HFFc6 (cell line): ENCODE measurements around the gene RTN4. TPM values are rescaled to one million over a fixed set of nuclear protein-coding genes. Genes with fewer than 3 reads are reported as not detected.

ENCODE experiments used
- DNase-seq: peaks from one replicate; pipeline ENCODE4 v3.0.0-alpha.2; 2018
- H3K27ac Mint-ChIP-seq: 2 replicates; pipeline ENCODE4 v1.8.0; 2020; ENCODE audit warnings: mild to moderate bottlenecking, mixed read lengths
- H3K27me3 Mint-ChIP-seq: 2 replicates; pipeline ENCODE4 v1.8.0; 2021; ENCODE audit warnings: mild to moderate bottlenecking, moderate library complexity, mixed read lengths; ENCODE audit not compliant: insufficient read depth
- H3K36me3 Mint-ChIP-seq: 2 replicates; pipeline ENCODE4 v1.8.0; 2021; ENCODE audit warnings: low read depth, mixed read lengths
- H3K4me1 Mint-ChIP-seq: 2 replicates; pipeline ENCODE4 v1.8.0; 2020; ENCODE audit warnings: low read depth, mixed read lengths
- H3K4me3 Mint-ChIP-seq: 2 replicates; pipeline ENCODE4 v1.8.0; 2020; ENCODE audit warnings: mild to moderate bottlenecking, moderate library complexity, mixed read lengths
- H3K9me3 Mint-ChIP-seq: 2 replicates; pipeline ENCODE4 v1.8.0; 2020; ENCODE audit warnings: mild to moderate bottlenecking, mixed read lengths
- CTCF ChIP-seq: fragments of 200-600 bp; sonication (generic); IDR thresholded peaks from 2 replicates; pipeline ENCODE4 v1.5.0; 2021; ENCODE audit warnings: antibody characterized with exemption, mild to moderate bottlenecking
- total RNA-seq, 6 experiments: library from RNA; stranded (reverse); fragmentation: NEBNext Ultra II Directional; extraction: Animal tissue kit (Norgen Biotek cat#: 25700); gene quantifications; 2 replicates in 1 of 6; 3 replicates in 5 of 6; pipeline ENCODE4 v1.2.3, GENCODE V29; 2021

Gene RTN4
- total RNA-seq, 6 experiments from 2014 or later, result 820 to 1,001 (median 831) TPM

- Mint-ChIP-seq H3K27ac (no peak overlapping the region), H3K9me3 (no peaks in the 10 kb centered on the region), H3K27me3 (peaks cover 9% of the 10 kb centered on the region), H3K4me3 (no peak overlapping the region), H3K4me1 (no peaks in the 10 kb centered on the region), H3K36me3 (no peaks in the 10 kb centered on the region)
- DNase-seq, result no peak
- TF ChIP-seq CTCF, result no peak
These were observed 118.8 kb downstream of the RTN4 start for GRCh38 chr2:54931473-54931872.

- Mint-ChIP-seq H3K27me3 (peaks cover 11% of the 10 kb centered on the region), H3K4me1 (peaks cover 6% of the 10 kb centered on the region), H3K9me3 (no peaks in the 10 kb centered on the region), H3K4me3 (no peak overlapping the region), H3K36me3 (no peaks in the 10 kb centered on the region), H3K27ac (no peak overlapping the region)
- DNase-seq, result no peak
- no peak for TF ChIP-seq CTCF
These were observed 121.5 kb downstream of the RTN4 start for GRCh38 chr2:54928719-54929118.

- peaks cover 7% of the 10 kb centered on the region for H3K4me1 Mint-ChIP-seq
- no peaks in the 10 kb centered on the region for H3K9me3 Mint-ChIP-seq
- H3K4me3 Mint-ChIP-seq, result no peak overlapping the region
- H3K27me3 Mint-ChIP-seq, result peaks cover 11% of the 10 kb centered on the region
- no peaks in the 10 kb centered on the region for H3K36me3 Mint-ChIP-seq
- TF ChIP-seq CTCF, result no peak
- no peak for DNase-seq
- no peak overlapping the region for H3K27ac Mint-ChIP-seq
These were observed 122.3 kb downstream of the RTN4 start for GRCh38 chr2:54927751-54928615.

- no peak for TF ChIP-seq CTCF
- Mint-ChIP-seq H3K4me1 (peaks cover 7% of the 10 kb centered on the region), H3K27me3 (peaks cover 12% of the 10 kb centered on the region), H3K27ac (no peak overlapping the region), H3K4me3 (no peak overlapping the region), H3K9me3 (no peaks in the 10 kb centered on the region), H3K36me3 (0 out of 2 replicates have a peak, but pooled peaks cover 4% of the 10 kb centered on the region)
- no peak for DNase-seq
These were observed 123.0 kb downstream of the RTN4 start for GRCh38 chr2:54927085-54927750.

GRCh38 chr2:54925022-54925421 lies 125.2 kb downstream of the RTN4 start:
- Mint-ChIP-seq H3K4me3 (no peak overlapping the region), H3K36me3 (peaks cover 18% of the 10 kb centered on the region), H3K27me3 (peaks cover 18% of the 10 kb centered on the region), H3K27ac (no peak overlapping the region), H3K4me1 (peaks cover 7% of the 10 kb centered on the region), H3K9me3 (peaks cover 16% of the 10 kb centered on the region)
- no peak for DNase-seq
- no peak for TF ChIP-seq CTCF
